Neuronal stem cell (in vitro differentiated cells): ENCODE results near the gene SERPINI1.

ENCODE experiments used
- DNase-seq: peaks from one replicate; pipeline ENCODE4 v3.0.0-alpha.2; 2013; ENCODE audit warnings: low spot score
- H2AFZ ChIP-seq: one replicate; pipeline ENCODE4 v1.6.1; 2013; ENCODE audit warnings: mild to moderate bottlenecking, low read length, inconsistent platforms
- H2AK5ac ChIP-seq: 2 replicates; pipeline ENCODE4 v1.6.1; 2013; ENCODE audit warnings: low read depth, mild to moderate bottlenecking, inconsistent platforms, low read length, moderate library complexity, mixed read lengths
- H2BK120ac ChIP-seq: 2 replicates; pipeline ENCODE4 v1.6.1; 2013; ENCODE audit warnings: low read depth, mild to moderate bottlenecking, inconsistent platforms, low read length, moderate library complexity, mixed read lengths
- H2BK12ac ChIP-seq: one replicate; pipeline ENCODE4 v1.6.1; 2013; ENCODE audit warnings: low read length, inconsistent platforms
- H2BK15ac ChIP-seq: 2 replicates; pipeline ENCODE4 v1.6.1; 2013; ENCODE audit warnings: mild to moderate bottlenecking, low read length, inconsistent platforms, mixed read lengths
- H2BK5ac ChIP-seq: one replicate; pipeline ENCODE4 v1.6.1; 2013; ENCODE audit warnings: inconsistent platforms, mild to moderate bottlenecking, low read length, moderate library complexity
- H3K14ac ChIP-seq: one replicate; pipeline ENCODE4 v1.6.1; 2013; ENCODE audit warnings: low read length, inconsistent platforms
- H3K18ac ChIP-seq: 2 replicates; pipeline ENCODE4 v1.6.1; 2013; ENCODE audit warnings: low read length, inconsistent platforms
- H3K23ac ChIP-seq: 2 replicates; pipeline ENCODE4 v1.6.1; 2013; ENCODE audit warnings: low read depth, mild to moderate bottlenecking, mixed read lengths, low read length, inconsistent platforms; ENCODE audit not compliant: poor library complexity
- H3K27ac ChIP-seq: replicated peaks from 3 replicates; pipeline ENCODE4 v1.5.1; 2013; ENCODE audit warnings: low read length, inconsistent platforms
- H3K27me3 ChIP-seq, 3 experiments: 2 replicates each; pipeline ENCODE4 v1.6.1; 2013; ENCODE audit warnings: low read length in 3 of 3, mild to moderate bottlenecking in 2 of 3, inconsistent platforms in 1 of 3, low read depth in 1 of 3, mixed read lengths in 1 of 3, moderate library complexity in 1 of 3; ENCODE audit not compliant: control insufficient read depth in 3 of 3, insufficient read depth in 3 of 3
- H3K36me3 ChIP-seq, 2 donors: replicated peaks in 1 of 2; 2 replicates each; pipeline ENCODE4 v1.6.1; 2013; ENCODE audit warnings: low read length in 2 of 2; ENCODE audit not compliant: control insufficient read depth in 2 of 2, insufficient read depth in 2 of 2
- H3K4ac ChIP-seq: 2 replicates; pipeline ENCODE4 v1.6.1; 2013; ENCODE audit warnings: inconsistent platforms, mild to moderate bottlenecking, low read length, moderate library complexity
- H3K4me1 ChIP-seq, 2 donors: 1 replicate in 1 of 2; 2 replicates in 1 of 2; pipeline ENCODE4 v1.6.1; 2013; ENCODE audit warnings: low read length in 2 of 2, low read depth in 1 of 2; ENCODE audit not compliant: control insufficient read depth in 2 of 2, insufficient read depth in 1 of 2
- H3K4me2 ChIP-seq: one replicate; pipeline ENCODE4 v1.6.1; 2013; ENCODE audit warnings: mild to moderate bottlenecking, low read length, inconsistent platforms; ENCODE audit not compliant: insufficient read depth, poor library complexity, severe bottlenecking
- H3K4me3 ChIP-seq, 2 donors: 2 replicates each; pipeline ENCODE4 v1.5.1; 2013; ENCODE audit warnings: low read length in 2 of 2, mild to moderate bottlenecking in 2 of 2, inconsistent platforms in 1 of 2, moderate library complexity in 1 of 2
- H3K79me1 ChIP-seq: one replicate; pipeline ENCODE4 v1.6.1; 2013; ENCODE audit warnings: low read depth, mild to moderate bottlenecking, inconsistent platforms, low read length, moderate library complexity
- H3K9ac ChIP-seq: one replicate; pipeline ENCODE4 v1.6.1; 2013; ENCODE audit warnings: mild to moderate bottlenecking, low read depth, low read length, inconsistent platforms; ENCODE audit not compliant: poor library complexity
- H3K9me3 ChIP-seq, 2 donors: replicated peaks in 1 of 2; 2 replicates each; pipeline versions ENCODE3 to v1.6.1; 2013; ENCODE audit warnings: low read length in 2 of 2, mild to moderate bottlenecking in 2 of 2, inconsistent platforms in 1 of 2, low read depth in 1 of 2, mixed read lengths in 1 of 2, moderate library complexity in 1 of 2; ENCODE audit not compliant: control insufficient read depth in 2 of 2, insufficient read depth in 1 of 2
- H4K8ac ChIP-seq: one replicate; pipeline ENCODE4 v1.6.1; 2013; ENCODE audit warnings: low read depth, mild to moderate bottlenecking, inconsistent platforms, low read length, moderate library complexity
- H4K91ac ChIP-seq: one replicate; pipeline ENCODE4 v1.6.1; 2013; ENCODE audit warnings: low read length, low read depth, mild to moderate bottlenecking, inconsistent platforms; ENCODE audit not compliant: poor library complexity
- WGBS, 2 donors: extraction: QIAGEN DNeasy Blood & Tissue Kit; methylation state at CpG; one replicate each; pipeline ENCODE4 v1.1.7; 2013; ENCODE audit warnings: missing lambda C conversion rate in 2 of 2, mixed read lengths in 1 of 2; ENCODE audit not compliant: insufficient read length in 2 of 2, insufficient replicate concordance in 1 of 2; ENCODE audit errors: extremely low coverage in 2 of 2; 5-methylcytosine and 5-hydroxymethylcytosine counted together

The SERPINI1 gene

GRCh38 chr3:167814441-167814951 is 79.0 kb downstream of the SERPINI1 start:
- DNase-seq: no peak
- H3K4me3 ChIP-seq: no peak overlapping the region

DNA sequence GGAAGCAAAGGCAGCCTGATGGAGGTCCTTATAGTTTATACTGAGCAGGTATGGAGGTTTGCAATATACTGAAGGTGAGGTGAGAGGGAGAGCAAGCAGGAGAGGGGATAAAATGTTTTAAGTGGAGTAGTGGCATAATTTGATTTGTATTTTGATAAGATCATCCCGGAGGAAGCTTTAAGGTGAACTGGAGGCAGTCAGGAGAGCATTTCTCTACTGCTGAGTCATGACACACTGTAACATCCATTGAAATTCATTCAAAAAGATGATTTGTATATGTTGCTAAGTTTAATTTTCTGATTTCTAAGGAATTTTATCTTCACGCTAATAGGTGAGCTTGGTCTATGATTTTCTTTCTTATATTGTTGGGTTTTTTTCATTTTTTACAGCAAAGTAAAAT is 81.4 kb downstream of the SERPINI1 start:
- Histone ChIP-seq H2BK12ac (no peak overlapping the region), H3K23ac (no peak overlapping the region), H3K36me3 (no peaks in the 10 kb centered on the region), H2BK15ac (no peak overlapping the region), H3K9ac (no peak overlapping the region), H3K4ac (no peak overlapping the region), H4K8ac (no peak overlapping the region), H3K4me3 (no peak overlapping the region), H3K14ac (no peak overlapping the region), H2BK5ac (no peak overlapping the region), H2AFZ (no peak overlapping the region), H3K79me1 (no peaks in the 10 kb centered on the region), H4K91ac (no peak overlapping the region), H3K27me3 (no peaks in the 10 kb centered on the region), H3K27ac (no peak overlapping the region), H3K4me1 (peaks cover 0 to 5% of the 10 kb centered on the region in 2 donors), H3K18ac (no peak overlapping the region), H2AK5ac (no peak overlapping the region), H2BK120ac (no peak overlapping the region), H3K4me2 (no peak overlapping the region), H3K9me3 (no peaks in the 10 kb centered on the region)
- no CpG with 5 or more reads among the region's 2 CpGs for WGBS, 2 donors
- DNase-seq: no peak

More at GRCh38 chr3:167814441-167814951, 79.0 kb downstream of the SERPINI1 start:
- no peak overlapping the region for H2BK120ac ChIP-seq
- H3K27ac ChIP-seq: no peak overlapping the region
- no peak overlapping the region for H3K18ac ChIP-seq
- no peak overlapping the region for H3K23ac ChIP-seq
- H3K9ac ChIP-seq: no peak overlapping the region
- no peak overlapping the region for H2BK12ac ChIP-seq
- no peak overlapping the region for H2BK5ac ChIP-seq
- H2BK15ac ChIP-seq: no peak overlapping the region
- no peak overlapping the region for H2AFZ ChIP-seq
- no CpG with 5 or more reads among the region's 4 CpGs for WGBS, 2 donors
- H3K4ac ChIP-seq: no peak overlapping the region
- H2AK5ac ChIP-seq: no peak overlapping the region
- H3K36me3 ChIP-seq: no peaks in the 10 kb centered on the region
- no peaks in the 10 kb centered on the region for H3K27me3 ChIP-seq
- no peak overlapping the region for H3K14ac ChIP-seq
- H3K9me3 ChIP-seq: no peaks in the 10 kb centered on the region
- H3K4me2 ChIP-seq: no peak overlapping the region
- no peak overlapping the region for H4K91ac ChIP-seq
- H3K79me1 ChIP-seq: no peaks in the 10 kb centered on the region
- no peak overlapping the region for H4K8ac ChIP-seq
- peaks cover 0 to 3% of the 10 kb centered on the region in 2 donors for H3K4me1 ChIP-seq

GRCh38 chr3:167820102-167820865 is 84.8 kb downstream of the SERPINI1 start:
- Histone ChIP-seq H4K91ac (no peak overlapping the region), H2BK120ac (no peak overlapping the region), H3K4ac (no peak overlapping the region), H3K36me3 (no peaks in the 10 kb centered on the region), H4K8ac (peak overlapping the region; percentile 48), H2BK5ac (no peak overlapping the region), H3K9me3 (no peaks in the 10 kb centered on the region), H3K4me1 (peaks cover 0 to 2% of the 10 kb centered on the region in 2 donors), H2AK5ac (no peak overlapping the region), H3K79me1 (no peaks in the 10 kb centered on the region), H3K27ac (no peak overlapping the region), H2BK12ac (no peak overlapping the region), H3K27me3 (no peaks in the 10 kb centered on the region), H3K14ac (peak overlapping the region; percentile 82), H3K23ac (no peak overlapping the region), H3K4me3 (no peak overlapping the region), H3K18ac (peak overlapping the region; percentile 28), H3K9ac (no peak overlapping the region), H3K4me2 (no peak overlapping the region), H2AFZ (no peak overlapping the region), H2BK15ac (peak overlapping the region; percentile 49)
- no CpG with 5 or more reads among the region's 12 CpGs for WGBS, 2 donors
- DNase-seq: no peak

GRCh38 chr3:167821248-167821805 is 85.8 kb downstream of the SERPINI1 start:
- no peak for DNase-seq
- Histone ChIP-seq H2BK15ac (no peak overlapping the region), H2AFZ (no peak overlapping the region), H2BK120ac (peak overlapping the region; percentile 81), H2AK5ac (no peak overlapping the region), H3K27me3 (no peaks in the 10 kb centered on the region), H3K4me2 (no peak overlapping the region), H3K18ac (peak overlapping the region; percentile 77), H3K27ac (no peak overlapping the region), H3K36me3 (no peaks in the 10 kb centered on the region), H3K23ac (peak overlapping the region; percentile 93), H3K79me1 (no peaks in the 10 kb centered on the region), H2BK12ac (peak overlapping the region; percentile 41), H3K9me3 (no peaks in the 10 kb centered on the region), H4K91ac (no peak overlapping the region), H4K8ac (no peak overlapping the region), H3K4me3 (no peak overlapping the region), H3K14ac (peak overlapping the region; percentile 63), H3K4me1 (peaks cover 0 to 2% of the 10 kb centered on the region in 2 donors), H2BK5ac (no peak overlapping the region), H3K4ac (no peak overlapping the region), H3K9ac (peak overlapping the region; percentile 67)
- no CpG with 5 or more reads among the region's 12 CpGs for WGBS, 2 donors
